Tibial nerve (tissue), 4 donors: ENCODE results near the gene MYH6. TPM values are rescaled to one million over a fixed set of nuclear protein-coding genes. Genes with fewer than 3 reads are reported as not detected.
A peak's percentile ranks its signal among the peaks of the same experiment; 100 is the strongest.

ENCODE experiments used
- DNase-seq, 2 donors: peaks; one replicate each; pipeline ENCODE4 v3.0.0-alpha.2; 2019; ENCODE audit warnings: low spot score in 2 of 2
- H3K27ac ChIP-seq, 4 donors: fragments of 200-600 bp; sonication (generic) in 3 of 4; one replicate each; pipeline ENCODE4 v1.5.1; 2017 to 2019; ENCODE audit warnings: mild to moderate bottlenecking in 1 of 4
- H3K27me3 ChIP-seq, 2 donors: fragments of 200-600 bp; sonication (generic) in 1 of 2; one replicate each; pipeline versions ENCODE4 v1.5.1 to v1.6.0; 2017 to 2019
- H3K36me3 ChIP-seq, 3 donors: fragments of 200-600 bp; sonication (generic); one replicate each; pipeline ENCODE4 v1.5.1; 2018 to 2019
- H3K4me1 ChIP-seq, 4 donors: fragments of 200-600 bp; sonication (generic) in 3 of 4; one replicate each; pipeline ENCODE4 v1.5.1; 2017 to 2019
- H3K4me3 ChIP-seq, 4 donors: fragments of 200-600 bp; sonication (generic) in 3 of 4; one replicate each; pipeline ENCODE4 v1.5.1; 2017 to 2019; ENCODE audit warnings: mild to moderate bottlenecking in 1 of 4, moderate library complexity in 1 of 4
- H3K9me3 ChIP-seq, 4 donors: fragments of 200-600 bp; sonication (generic) in 3 of 4; one replicate each; pipeline ENCODE4 v1.5.1; 2017 to 2019
- CTCF ChIP-seq, 5 experiments: fragments of 200-600 bp in 3 of 5; fragments of 450-650 bp in 2 of 5; sonication (generic) in 3 of 5; IDR thresholded peaks; one replicate each; pipeline ENCODE4 v1.5.1; 2016 to 2019; ENCODE audit warnings: antibody characterized with exemption in 5 of 5, mild to moderate bottlenecking in 3 of 5, moderate library complexity in 2 of 5
- EP300 ChIP-seq, 2 donors: sonication (generic); formaldehyde crosslinking; IDR thresholded peaks; one replicate each; pipeline ENCODE4 v1.6.1; 2017; ENCODE audit warnings: antibody characterized with exemption in 2 of 2, mild to moderate bottlenecking in 1 of 2
- POLR2A ChIP-seq, 2 donors: fragments of 450-650 bp; IDR thresholded peaks; one replicate each; pipeline ENCODE4 v1.6.1; 2017; ENCODE audit warnings: antibody characterized with exemption in 2 of 2, mild to moderate bottlenecking in 2 of 2, moderate library complexity in 2 of 2
- WGBS, 2 donors: methylation state at CpG; one replicate each; pipeline ENCODE4 v1.1.5; 2018; 5-methylcytosine and 5-hydroxymethylcytosine counted together
- total RNA-seq, 4 donors: library from RNA; depleted of rRNA; stranded (reverse); fragments of >200 nt; gene quantifications; one replicate each; pipeline ENCODE4 v1.1.0, GENCODE V29; 2016

MYH6 gene
- total RNA-seq, 4 donors from 2014 or later, result 0.30 TPM; not detected in 3

- no peak for DNase-seq
These were observed 41.2 kb upstream of the MYH6 start for GRCh38 chr14:23449314-23449713.

GRCh38 chr14:23447361-23448350 lies 39.6 kb upstream of the MYH6 start:
- H3K4me1 ChIP-seq, result peaks cover 0 to 13% (median 0%) of the 10 kb centered on the region in 4 donors
- WGBS, 2 donors, result 86 to 87% methylated on average over 7 of the region's 7 CpGs

More at GRCh38 chr14:23449314-23449713, 41.2 kb upstream of the MYH6 start:
- H3K36me3 ChIP-seq, result no peaks in the 10 kb centered on the region
- H3K27ac ChIP-seq, result no peak overlapping the region
- whole genome bisulfite sequencing, 2 donors, result 57 to 63% methylated on average over 1 of the region's 1 CpG
- no peak for TF ChIP-seq CTCF (IDR thresholded peaks at IDR 0.05)
- peaks cover 0 to 12% of the 10 kb centered on the region in 2 donors for H3K27me3 ChIP-seq
- no peaks in the 10 kb centered on the region for H3K9me3 ChIP-seq
- H3K4me1 ChIP-seq, result peaks cover 0 to 13% (median 0%) of the 10 kb centered on the region in 4 donors
- H3K4me3 ChIP-seq, result no peak overlapping the region

GRCh38 chr14:23446291-23446851 lies 38.3 kb upstream of the MYH6 start:
- no peak overlapping the region for H3K4me3 ChIP-seq
- whole genome bisulfite sequencing, 2 donors, result 53 to 62% methylated on average over 4 of the region's 4 CpGs
- H3K36me3 ChIP-seq, result no peaks in the 10 kb centered on the region
- no peaks in the 10 kb centered on the region for H3K27me3 ChIP-seq
- H3K27ac ChIP-seq, result peak overlapping the region in 1 of 4 donors; percentile 41
- peaks cover 0 to 13% (median 0%) of the 10 kb centered on the region in 4 donors for H3K4me1 ChIP-seq
- DNase-seq, result no peak
- TF ChIP-seq POLR2A (IDR thresholded peaks at IDR 0.05) (no peak), CTCF (IDR thresholded peaks at IDR 0.05) (no peak), EP300 (IDR thresholded peaks at IDR 0.05) (no peak)
- no peaks in the 10 kb centered on the region for H3K9me3 ChIP-seq

More at GRCh38 chr14:23447361-23448350, 39.6 kb upstream of the MYH6 start:
- peaks cover 0 to 5% of the 10 kb centered on the region in 2 donors for H3K27me3 ChIP-seq
- no peaks in the 10 kb centered on the region for H3K9me3 ChIP-seq
- H3K36me3 ChIP-seq, result no peaks in the 10 kb centered on the region
- DNase-seq, result no peak
- H3K4me3 ChIP-seq, result no peak overlapping the region
- no peak overlapping the region for H3K27ac ChIP-seq
- no peak for TF ChIP-seq POLR2A (IDR thresholded peaks at IDR 0.05)
- TF ChIP-seq EP300 (IDR thresholded peaks at IDR 0.05), result no peak
- TF ChIP-seq CTCF (IDR thresholded peaks at IDR 0.05), result no peak

- Histone ChIP-seq H3K4me1 (peaks cover 0 to 13% (median 0%) of the 10 kb centered on the region in 4 donors), H3K27me3 (no peaks in the 10 kb centered on the region), H3K4me3 (no peak overlapping the region), H3K27ac (no peak overlapping the region), H3K36me3 (no peaks in the 10 kb centered on the region), H3K9me3 (no peaks in the 10 kb centered on the region)
- TF ChIP-seq CTCF (IDR thresholded peaks at IDR 0.05), result no peak
- no peak for TF ChIP-seq EP300 (IDR thresholded peaks at IDR 0.05)
- no peak for TF ChIP-seq POLR2A (IDR thresholded peaks at IDR 0.05)
- no peak for DNase-seq
- 64 to 80% methylated on average over 4 of the region's 4 CpGs for WGBS, 2 donors
These were observed 37.7 kb upstream of the MYH6 start for GRCh38 chr14:23445773-23446172.

- 62 to 68% methylated on average over 1 of the region's 1 CpG for WGBS, 2 donors
- Histone ChIP-seq H3K4me1 (peaks cover 0 to 13% (median 0%) of the 10 kb centered on the region in 4 donors), H3K9me3 (no peaks in the 10 kb centered on the region), H3K36me3 (no peaks in the 10 kb centered on the region), H3K27ac (no peak overlapping the region), H3K4me3 (no peak overlapping the region), H3K27me3 (no peaks in the 10 kb centered on the region)
- TF ChIP-seq EP300 (IDR thresholded peaks at IDR 0.05), result no peak
- TF ChIP-seq POLR2A (IDR thresholded peaks at IDR 0.05), result no peak
- DNase-seq, result no peak
These were observed 36.2 kb upstream of the MYH6 start for GRCh38 chr14:23444314-23444713.
